Activated T-cell treated with anti-CD3 and anti-CD28 coated beads, Interleukin-2, amount 50 U/mL, for 48 hours (primary cell): ENCODE data around the gene MMADHC.

Experiments
- DNase-seq, 2 experiments: peaks; one replicate each; pipeline ENCODE4 v3.0.0-alpha.2; 2020

MMADHC gene

GRCh38 chr2:149587220-149587949 lies at the start of gene MMADHC:
Gene MMADHC (minus strand): TSS chr2:149587775. CDS start chr2:149587097, 678 bp downstream.
- DNase-seq: peak; percentile 93 to 94

GRCh38 chr2:149634103-149634502 lies 46.5 kb upstream of the MMADHC start:
- DNase-seq: no peak

- no peak for DNase-seq
Measured at GRCh38 chr2:149630445-149630844, 42.9 kb upstream of the MMADHC start.

GRCh38 chr2:149629026-149629425 lies 41.5 kb upstream of the MMADHC start:
- DNase-seq: no peak

- no peak for DNase-seq
Measured at GRCh38 chr2:149627111-149627801, 39.7 kb upstream of the MMADHC start.

GRCh38 chr2:149625671-149626070 lies 38.1 kb upstream of the MMADHC start:
- DNase-seq: no peak

GRCh38 chr2:149625271-149625670 lies 37.7 kb upstream of the MMADHC start:
- no peak for DNase-seq

GRCh38 chr2:149622343-149622742 lies 34.8 kb upstream of the MMADHC start:
- no peak for DNase-seq

GRCh38 chr2:149617476-149617875 lies 29.9 kb upstream of the MMADHC start:
- no peak for DNase-seq

GRCh38 chr2:149616681-149617456 lies 29.3 kb upstream of the MMADHC start:
- DNase-seq: no peak

- no peak for DNase-seq
Measured at GRCh38 chr2:149613704-149614103, 26.1 kb upstream of the MMADHC start.

- DNase-seq: no peak
Measured at GRCh38 chr2:149612122-149612521, 24.5 kb upstream of the MMADHC start.

- no peak for DNase-seq
Measured at GRCh38 chr2:149611100-149611820, 23.7 kb upstream of the MMADHC start.

- no peak for DNase-seq
Measured at GRCh38 chr2:149606251-149606811, 18.8 kb upstream of the MMADHC start.

GRCh38 chr2:149603248-149603647 lies 15.7 kb upstream of the MMADHC start:
- no peak for DNase-seq

- DNase-seq: no peak
Measured at GRCh38 chr2:149601141-149601796, 13.7 kb upstream of the MMADHC start.

GRCh38 chr2:149597668-149598326 lies 10.2 kb upstream of the MMADHC start:
- DNase-seq: peak; percentile 30 to 49

- DNase-seq: no peak
Measured at GRCh38 chr2:149597050-149597667, 9.6 kb upstream of the MMADHC start.

- no peak for DNase-seq
Measured at GRCh38 chr2:149596471-149596870, 8.9 kb upstream of the MMADHC start.

GRCh38 chr2:149595056-149595963 lies 7.7 kb upstream of the MMADHC start:
- no peak for DNase-seq
